ENCODE data around the gene TAS2R1. TPM values are rescaled to one million over a fixed set of nuclear protein-coding genes. Genes with fewer than 3 reads are reported as not detected.
A peak's percentile ranks its signal among the peaks of the same experiment; 100 is the strongest.

TAS2R1 gene
- total and polyA plus RNA-seq, 8 donors = not detected

DNA sequence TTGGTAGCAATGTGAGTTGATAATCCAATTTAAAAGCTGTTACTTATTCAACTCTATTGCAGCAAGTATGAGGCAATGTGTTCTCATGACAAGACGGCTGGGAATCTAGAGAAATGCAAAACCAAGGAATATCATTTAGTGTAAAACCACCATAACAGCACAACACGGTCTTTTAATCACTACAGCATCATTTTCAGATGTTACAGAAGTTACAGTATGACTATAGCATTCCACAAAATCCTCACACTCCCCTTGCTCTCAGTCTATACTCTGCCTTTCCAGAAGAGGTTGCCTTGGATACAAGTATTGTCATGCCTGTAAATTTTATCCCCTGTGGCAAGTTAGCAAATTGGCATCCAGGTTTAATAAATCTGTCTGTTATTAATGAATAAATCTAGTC lies 28.6 kb upstream of the TAS2R1 start:
- H3K27ac ChIP-seq = no peak overlapping the region
- DNase-seq = no peak
- H3K27me3 ChIP-seq = no peaks in the 10 kb centered on the region
- intact Hi-C loops (cut with DNase I) = no loop called here
- FAIRE-seq = no peak
- no peaks in the 10 kb centered on the region for H3K36me3 ChIP-seq
- peaks cover 0 to 7% (median 4%) of the 10 kb centered on the region in 3 donors for H3K4me1 ChIP-seq
- TF ChIP-seq, protein P1, sequence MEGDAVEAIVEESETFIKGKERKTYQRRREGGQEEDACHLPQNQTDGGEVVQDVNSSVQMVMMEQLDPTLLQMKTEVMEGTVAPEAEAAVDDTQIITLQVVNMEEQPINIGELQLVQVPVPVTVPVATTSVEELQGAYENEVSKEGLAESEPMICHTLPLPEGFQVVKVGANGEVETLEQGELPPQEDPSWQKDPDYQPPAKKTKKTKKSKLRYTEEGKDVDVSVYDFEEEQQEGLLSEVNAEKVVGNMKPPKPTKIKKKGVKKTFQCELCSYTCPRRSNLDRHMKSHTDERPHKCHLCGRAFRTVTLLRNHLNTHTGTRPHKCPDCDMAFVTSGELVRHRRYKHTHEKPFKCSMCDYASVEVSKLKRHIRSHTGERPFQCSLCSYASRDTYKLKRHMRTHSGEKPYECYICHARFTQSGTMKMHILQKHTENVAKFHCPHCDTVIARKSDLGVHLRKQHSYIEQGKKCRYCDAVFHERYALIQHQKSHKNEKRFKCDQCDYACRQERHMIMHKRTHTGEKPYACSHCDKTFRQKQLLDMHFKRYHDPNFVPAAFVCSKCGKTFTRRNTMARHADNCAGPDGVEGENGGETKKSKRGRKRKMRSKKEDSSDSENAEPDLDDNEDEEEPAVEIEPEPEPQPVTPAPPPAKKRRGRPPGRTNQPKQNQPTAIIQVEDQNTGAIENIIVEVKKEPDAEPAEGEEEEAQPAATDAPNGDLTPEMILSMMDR (IDR thresholded peaks at IDR 0.05) = no peak
- H3K4me3 ChIP-seq = no peak overlapping the region
- no peaks in the 10 kb centered on the region for H3K9me3 ChIP-seq
- WGBS, 2 donors = 55 to 69% methylated on average over 2 of the region's 2 CpGs
- no peak for ATAC-seq

DNA sequence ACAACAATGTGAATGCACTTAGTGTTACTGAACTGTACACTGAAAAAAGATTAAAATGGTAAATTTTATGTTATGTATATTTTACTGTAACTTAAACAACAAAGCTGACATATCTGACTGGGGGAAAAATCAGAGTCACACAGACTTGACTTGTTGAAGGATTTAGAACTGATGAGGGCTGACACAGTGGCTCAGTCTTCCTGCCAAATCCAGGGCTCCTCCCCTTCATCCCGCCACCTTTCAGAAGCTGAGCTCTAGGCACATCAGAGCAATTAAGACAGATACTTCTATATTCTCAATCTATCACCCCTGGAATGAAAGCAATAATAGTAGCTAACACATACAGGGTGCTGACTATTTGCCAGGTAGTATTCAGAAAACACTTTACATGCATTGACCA lies 27.7 kb upstream of the TAS2R1 start:
- H3K36me3 ChIP-seq = no peaks in the 10 kb centered on the region
- TF ChIP-seq, protein P1 (IDR thresholded peaks at IDR 0.05) = no peak
- no peak overlapping the region for H3K4me3 ChIP-seq
- H3K4me1 ChIP-seq = peaks cover 0 to 7% (median 7%) of the 10 kb centered on the region in 3 donors
- no peak overlapping the region for H3K27ac ChIP-seq
- FAIRE-seq (no peak), ATAC-seq (no peak), DNase-seq (no peak)
- intact Hi-C loops (cut with DNase I) = no loop called here
- H3K9me3 ChIP-seq = no peaks in the 10 kb centered on the region
- WGBS, 2 donors = 88 to 90% methylated on average over 1 of the region's 1 CpG
- H3K27me3 ChIP-seq = no peaks in the 10 kb centered on the region

DNA sequence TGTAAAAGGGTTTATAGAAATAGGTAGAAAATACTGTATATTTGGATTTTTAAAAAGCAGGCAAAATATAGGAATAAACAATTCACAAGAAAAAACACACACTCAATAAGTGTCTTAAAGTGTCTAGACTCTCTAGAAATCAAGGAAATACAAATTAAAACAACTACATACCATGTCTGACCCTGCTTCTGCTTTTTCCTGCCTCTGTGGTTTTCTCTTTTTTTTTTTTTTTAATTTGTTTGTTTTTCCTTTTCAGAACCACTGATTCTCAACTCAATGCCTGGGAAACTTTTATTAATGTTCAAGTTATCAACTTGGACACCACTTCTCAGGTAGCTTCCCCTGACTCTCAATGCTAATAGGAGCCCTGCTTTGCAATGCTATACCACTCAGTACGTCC lies 25.5 kb upstream of the TAS2R1 start:
- intact Hi-C loops (cut with DNase I) = no loop called here
- H3K4me1 ChIP-seq = peaks cover 0 to 7% (median 7%) of the 10 kb centered on the region in 3 donors

DNA sequence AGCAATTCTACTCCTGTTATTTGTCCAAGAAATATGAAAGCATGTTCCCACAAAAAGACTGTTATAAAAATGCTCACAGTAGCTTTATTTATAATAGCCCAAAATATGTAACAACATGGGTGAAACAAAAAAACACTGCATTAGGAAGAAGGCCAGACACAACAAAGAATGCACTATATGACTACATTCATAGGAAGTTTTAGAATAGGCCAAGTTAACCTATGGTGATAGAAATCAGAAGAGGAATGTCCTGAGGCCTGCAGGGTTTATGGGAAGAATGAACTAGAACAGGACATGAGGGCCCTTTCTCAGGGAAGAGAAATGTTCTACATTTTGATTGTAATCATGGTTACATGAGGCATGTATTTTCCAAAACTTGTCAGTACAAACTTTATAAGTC lies 24.7 kb upstream of the TAS2R1 start:
- TF ChIP-seq, protein P1 (IDR thresholded peaks at IDR 0.05) = no peak
- no peaks in the 10 kb centered on the region for H3K9me3 ChIP-seq
- intact Hi-C loops (cut with DNase I) = no loop called here
- no peak for ATAC-seq
- no peak overlapping the region for H3K4me3 ChIP-seq
- peaks cover 0 to 7% (median 7%) of the 10 kb centered on the region in 3 donors for H3K4me1 ChIP-seq
- H3K27ac ChIP-seq = no peak overlapping the region
- no peak for FAIRE-seq
- no peaks in the 10 kb centered on the region for H3K36me3 ChIP-seq
- H3K27me3 ChIP-seq = no peaks in the 10 kb centered on the region
- no peak for DNase-seq

More for the DNA sequence above, 25.5 kb upstream of the TAS2R1 start:
- H3K27ac ChIP-seq = no peak overlapping the region
- H3K4me3 ChIP-seq = no peak overlapping the region
- TF ChIP-seq, protein P1 (IDR thresholded peaks at IDR 0.05) = no peak
- 73 to 81% methylated on average over 1 of the region's 1 CpG for WGBS, 2 donors
- H3K27me3 ChIP-seq = no peaks in the 10 kb centered on the region
- DNase-seq (no peak), ATAC-seq (no peak), FAIRE-seq (no peak)
- no peaks in the 10 kb centered on the region for H3K9me3 ChIP-seq
- no peaks in the 10 kb centered on the region for H3K36me3 ChIP-seq

DNA sequence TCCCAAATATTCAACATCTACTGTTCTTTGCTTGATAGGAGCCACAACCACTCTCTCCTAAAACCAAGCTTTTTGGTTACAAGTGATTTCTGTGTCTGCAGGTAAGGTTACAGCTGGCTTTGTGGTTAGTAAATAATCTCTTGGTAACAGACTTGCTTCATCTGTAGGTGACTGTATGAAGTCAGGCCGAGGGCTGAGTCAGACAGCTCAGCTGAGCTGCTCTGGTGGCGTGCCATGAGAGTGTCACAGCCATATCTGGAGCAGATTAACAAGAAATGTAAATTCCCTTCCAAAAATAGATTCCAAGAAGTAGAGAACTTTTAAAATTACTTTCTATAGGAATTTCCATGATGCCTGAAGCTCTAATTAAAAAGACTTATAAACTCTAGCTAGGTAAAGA lies 23.7 kb upstream of the TAS2R1 start:
- Histone ChIP-seq H3K4me1 (peaks cover 0 to 7% (median 7%) of the 10 kb centered on the region in 3 donors), H3K4me3 (no peak overlapping the region), H3K27me3 (no peaks in the 10 kb centered on the region), H3K9me3 (no peaks in the 10 kb centered on the region), H3K36me3 (no peaks in the 10 kb centered on the region), H3K27ac (peak overlapping the region in 1 of 4 donors; percentile 42)
- intact Hi-C loops (cut with DNase I) = no loop called here
- WGBS, 2 donors = 24 to 30% methylated on average over 2 of the region's 2 CpGs
- FAIRE-seq (no peak), DNase-seq (peak; percentile 75 to 89 (median 82)), ATAC-seq (peak; percentile 99 to 100 (median 100))
- TF ChIP-seq, protein P1 (IDR thresholded peaks at IDR 0.05) = no peak

Data from pancreas (tissue), 10 donors.